Osteoblast (primary cell): ENCODE results near the gene ZNF440. TPM values are rescaled to one million over a fixed set of nuclear protein-coding genes. Genes with fewer than 3 reads are reported as not detected.

Experiments used
- DNase-seq: peaks from one replicate; pipeline ENCODE4 v3.0.0; 2011; ENCODE audit warnings: low spot score, mixed read lengths; ENCODE audit not compliant: insufficient read length; ENCODE audit errors: missing footprints
- H2AFZ ChIP-seq: 2 replicates; pipeline ENCODE4 v1.6.0; 2011; ENCODE audit warnings: mild to moderate bottlenecking, low read length
- H3K27ac ChIP-seq: 2 replicates; pipeline ENCODE4 v1.5.1; 2011; ENCODE audit warnings: mild to moderate bottlenecking, low read depth, low read length, moderate library complexity
- H3K27me3 ChIP-seq: 2 replicates; pipeline ENCODE4 v1.6.0; 2012; ENCODE audit warnings: mild to moderate bottlenecking, control low read depth, inconsistent platforms, low read length, moderate library complexity; ENCODE audit not compliant: insufficient read depth
- H3K36me3 ChIP-seq: 2 replicates; pipeline ENCODE4 v1.5.1; 2011; ENCODE audit warnings: mild to moderate bottlenecking, low read length, control low read depth, moderate library complexity; ENCODE audit not compliant: insufficient read depth
- H3K4me1 ChIP-seq: 2 replicates; pipeline ENCODE4 v1.5.1; 2011; ENCODE audit warnings: mild to moderate bottlenecking, low read length, control low read depth, moderate library complexity; ENCODE audit not compliant: insufficient read depth
- H3K4me2 ChIP-seq: 2 replicates; pipeline ENCODE4 v1.6.0; 2011; ENCODE audit warnings: mild to moderate bottlenecking, low read length; ENCODE audit not compliant: insufficient read depth
- H3K4me3 ChIP-seq: fragments of 200-600 bp; sonication (generic); 3 replicates; pipeline ENCODE4 v1.5.1; 2012; ENCODE audit warnings: mild to moderate bottlenecking, low read length, inconsistent platforms; ENCODE audit not compliant: insufficient read depth
- H3K79me2 ChIP-seq: 2 replicates; pipeline ENCODE4 v1.6.0; 2012; ENCODE audit warnings: mild to moderate bottlenecking, low read length, control low read depth, inconsistent platforms; ENCODE audit not compliant: insufficient read depth
- H3K9me3 ChIP-seq: 2 replicates; pipeline ENCODE4 v1.5.1; 2011; ENCODE audit warnings: low read depth, low read length, control low read depth
- H4K20me1 ChIP-seq: 2 replicates; pipeline ENCODE4 v1.6.0; 2012; ENCODE audit warnings: mild to moderate bottlenecking, low read length, control low read depth; ENCODE audit not compliant: insufficient read depth
- CTCF ChIP-seq: IDR thresholded peaks from 2 replicates; pipeline ENCODE4 v1.5.1; 2011; ENCODE audit warnings: mild to moderate bottlenecking, low read depth, low read length, moderate library complexity; ENCODE audit errors: extremely low read depth
- total RNA-seq: library from RNA; depleted of rRNA; stranded (reverse); fragments of >200 nt; gene quantifications from 2 replicates; pipeline ENCODE4 v1.2.3, GENCODE V29; 2012

ZNF440 gene
- total RNA-seq, 1 donor, result 11.2 TPM

GRCh38 chr19:11806354-11807098 lies 7.5 kb upstream of the ZNF440 start:
- no peak for DNase-seq
- Histone ChIP-seq H3K27ac (no peak overlapping the region), H3K27me3 (no peaks in the 10 kb centered on the region), H2AFZ (no peak overlapping the region), H4K20me1 (no peaks in the 10 kb centered on the region), H3K4me1 (no peaks in the 10 kb centered on the region), H3K4me3 (no peak overlapping the region), H3K4me2 (no peak overlapping the region), H3K36me3 (peaks cover 5% of the 10 kb centered on the region), H3K79me2 (no peaks in the 10 kb centered on the region), H3K9me3 (peaks cover 44% of the 10 kb centered on the region)
- no peak for TF ChIP-seq CTCF

GRCh38 chr19:11807099-11807380 lies 7.0 kb upstream of the ZNF440 start:
- peaks cover 44% of the 10 kb centered on the region for H3K9me3 ChIP-seq
- no peak overlapping the region for H3K27ac ChIP-seq
- no peak overlapping the region for H3K4me3 ChIP-seq
- DNase-seq, result no peak
- no peak overlapping the region for H2AFZ ChIP-seq
- H3K36me3 ChIP-seq, result peaks cover 5% of the 10 kb centered on the region
- no peak for TF ChIP-seq CTCF
- no peaks in the 10 kb centered on the region for H3K27me3 ChIP-seq
- H3K4me1 ChIP-seq, result no peaks in the 10 kb centered on the region
- no peak overlapping the region for H3K4me2 ChIP-seq
- H4K20me1 ChIP-seq, result no peaks in the 10 kb centered on the region
- H3K79me2 ChIP-seq, result no peaks in the 10 kb centered on the region

- peak overlapping the region; percentile 99 for H2AFZ ChIP-seq
- H3K4me1 ChIP-seq, result peaks cover 5% of the 10 kb centered on the region
- peaks cover 21% of the 10 kb centered on the region for H3K79me2 ChIP-seq
- H4K20me1 ChIP-seq, result no peaks in the 10 kb centered on the region
- H3K4me2 ChIP-seq, result peak overlapping the region; percentile 88
- H3K27me3 ChIP-seq, result no peaks in the 10 kb centered on the region
- H3K4me3 ChIP-seq, result peak overlapping the region; percentile 96
- peak; percentile 74 for DNase-seq
- no peak overlapping the region for H3K27ac ChIP-seq
- H3K36me3 ChIP-seq, result no peaks in the 10 kb centered on the region
- peaks cover 5% of the 10 kb centered on the region for H3K9me3 ChIP-seq
- TF ChIP-seq CTCF, result no peak
Observed at GRCh38 chr19:11813703-11814028, 407 bp upstream of the ZNF440 start.

- Histone ChIP-seq H3K79me2 (peaks cover 21% of the 10 kb centered on the region), H3K4me1 (peaks cover 5% of the 10 kb centered on the region), H3K27me3 (no peaks in the 10 kb centered on the region), H3K36me3 (peaks cover 8% of the 10 kb centered on the region), H3K4me3 (peak overlapping the region; percentile 96), H4K20me1 (no peaks in the 10 kb centered on the region), H3K27ac (peak overlapping the region; percentile 70), H3K9me3 (no peaks in the 10 kb centered on the region), H2AFZ (peak overlapping the region; percentile 99), H3K4me2 (peak overlapping the region; percentile 88)
- DNase-seq, result peak; percentile 73
- TF ChIP-seq CTCF, result no peak
Observed at GRCh38 chr19:11814700-11815035, 595 bp downstream of the ZNF440 start.
